Stimulated activated CD8-positive, alpha-beta memory T cell treated with anti-CD3 and anti-CD28 coated beads, Interleukin-7, amount 100 ng/mL, for 48 hours (primary cell): Measurements from ENCODE around the gene WDFY4.

Experiments used
- DNase-seq, 2 donors: peaks; one replicate each; pipeline ENCODE4 v3.0.0-alpha.2; 2020; ENCODE audit warnings: low read depth in 1 of 2; ENCODE audit errors: extremely low read depth in 1 of 2

WDFY4 gene

DNA sequence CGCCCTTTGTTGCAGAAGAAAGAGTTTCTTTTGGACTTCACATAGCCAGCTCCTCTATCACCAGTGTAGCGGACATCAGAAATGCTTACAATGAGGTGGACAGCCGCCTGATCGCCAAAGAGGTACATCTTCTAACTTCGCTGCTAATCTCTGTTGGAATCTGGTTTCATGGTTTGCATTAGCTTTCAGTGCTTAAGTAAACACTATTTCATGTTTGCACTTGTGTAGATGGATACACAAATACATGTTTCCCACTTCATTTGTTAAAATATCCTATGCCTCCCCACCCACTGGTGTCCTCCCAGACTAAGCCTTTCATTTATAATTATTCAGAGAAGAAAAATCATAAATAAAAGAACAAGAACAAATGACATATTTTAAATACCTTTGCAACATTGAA, 103.9 kb downstream of the WDFY4 start:
- no peak for DNase-seq

DNA sequence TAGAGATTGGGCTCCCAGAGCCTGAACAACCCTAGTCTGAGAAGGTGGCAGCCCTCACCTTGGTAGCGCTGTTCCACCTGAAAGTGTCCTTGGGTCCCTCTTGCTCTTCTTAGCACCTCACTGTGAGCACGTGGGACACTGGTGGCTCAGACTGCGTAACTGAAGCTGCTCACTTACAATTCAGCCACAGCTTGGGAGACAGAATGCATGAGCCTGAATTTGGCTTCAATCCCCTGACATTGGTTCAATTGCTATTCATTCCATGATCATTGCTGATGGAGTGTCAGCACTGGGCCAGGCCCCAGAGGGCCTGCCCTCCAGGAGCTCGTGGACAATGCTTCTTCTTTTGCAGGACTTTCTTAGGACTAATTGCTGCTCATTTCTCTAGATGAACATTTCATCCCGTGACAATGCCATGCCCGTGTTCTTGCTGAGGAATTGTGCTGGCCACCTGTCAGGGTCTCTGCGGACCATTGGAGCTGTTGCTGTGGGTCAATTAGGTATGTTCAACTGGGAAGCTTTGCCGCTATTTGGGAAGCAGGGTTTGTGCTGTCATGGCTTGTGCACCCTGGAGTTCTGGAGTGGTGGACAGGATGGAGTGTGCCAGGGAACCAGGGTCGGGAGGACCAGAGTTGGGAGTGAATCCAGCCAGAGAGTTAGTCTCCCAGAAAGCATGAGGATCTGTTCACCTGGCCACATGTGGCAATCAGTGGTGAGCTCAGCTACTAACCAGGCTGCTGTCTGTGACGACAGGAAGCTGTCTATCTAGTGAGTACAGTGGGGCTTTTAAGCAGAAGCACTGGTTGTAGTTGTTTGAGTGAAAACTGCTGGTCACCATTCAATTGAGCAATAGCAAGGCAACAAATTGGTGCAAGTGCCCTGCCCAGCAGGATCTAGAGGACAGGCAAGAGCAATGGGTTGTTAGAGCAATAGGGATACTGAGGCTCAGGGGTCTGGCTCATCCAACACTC, 105.1 kb downstream of the WDFY4 start:
- DNase-seq: no peak

DNA sequence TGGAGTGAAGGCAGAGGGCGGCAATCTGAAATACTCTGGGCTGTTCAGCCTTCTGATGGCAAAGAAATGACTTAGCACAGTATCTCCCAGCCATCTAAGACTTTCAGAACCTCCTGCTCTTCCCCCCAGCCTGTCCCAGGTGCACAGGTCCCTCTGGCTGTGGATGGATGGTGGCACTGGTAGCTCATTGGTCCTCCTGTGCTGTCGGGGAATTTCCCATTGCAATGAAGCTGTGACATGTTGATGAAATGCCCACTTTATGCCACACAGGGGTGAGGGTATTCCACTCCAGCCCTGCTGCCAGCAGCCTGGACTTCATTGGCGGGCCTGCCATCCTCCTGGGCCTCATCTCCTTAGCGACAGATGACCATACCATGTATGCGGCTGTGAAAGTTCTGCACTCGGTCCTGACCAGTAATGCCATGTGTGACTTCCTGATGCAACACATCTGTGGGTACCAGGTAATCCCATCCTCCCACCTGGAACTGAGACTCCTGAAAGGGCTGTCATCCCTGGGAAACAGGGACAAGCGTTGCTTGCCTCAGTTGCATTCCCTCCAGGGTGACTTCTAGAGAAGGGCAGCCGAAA, 105.9 kb downstream of the WDFY4 start:
- no peak for DNase-seq

DNA sequence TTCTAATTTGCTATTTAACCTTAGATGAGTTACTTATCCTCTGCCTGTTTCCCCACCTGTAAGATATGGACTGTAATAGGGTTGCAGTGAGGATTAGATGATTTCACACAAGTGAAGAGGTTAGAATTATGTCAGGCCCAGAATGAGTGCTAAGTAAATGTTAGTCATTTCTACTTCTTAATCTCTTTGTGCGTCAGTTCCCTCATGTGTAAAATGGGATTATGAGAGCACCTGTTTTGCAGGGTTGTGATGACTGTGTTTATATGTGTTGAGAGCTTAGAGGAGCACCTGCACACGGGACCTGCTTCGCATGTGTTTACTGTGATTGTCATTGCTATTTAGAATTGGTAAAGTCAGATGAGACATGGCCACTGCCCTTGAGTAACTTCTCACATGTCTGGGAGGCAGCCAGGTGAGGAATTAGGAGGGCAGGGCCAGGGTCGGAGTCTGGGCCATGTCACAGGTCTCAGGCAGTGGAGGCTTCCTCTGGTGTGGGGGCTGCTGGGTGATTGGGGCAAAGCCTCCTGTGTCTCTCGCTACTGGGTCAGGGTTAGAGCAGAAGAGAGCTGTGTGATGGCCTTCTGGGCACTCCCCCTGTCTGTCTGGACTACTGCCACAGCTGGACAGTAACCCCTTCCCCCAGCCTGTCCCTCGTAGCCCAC, 106.7 kb downstream of the WDFY4 start:
- no peak for DNase-seq

DNA sequence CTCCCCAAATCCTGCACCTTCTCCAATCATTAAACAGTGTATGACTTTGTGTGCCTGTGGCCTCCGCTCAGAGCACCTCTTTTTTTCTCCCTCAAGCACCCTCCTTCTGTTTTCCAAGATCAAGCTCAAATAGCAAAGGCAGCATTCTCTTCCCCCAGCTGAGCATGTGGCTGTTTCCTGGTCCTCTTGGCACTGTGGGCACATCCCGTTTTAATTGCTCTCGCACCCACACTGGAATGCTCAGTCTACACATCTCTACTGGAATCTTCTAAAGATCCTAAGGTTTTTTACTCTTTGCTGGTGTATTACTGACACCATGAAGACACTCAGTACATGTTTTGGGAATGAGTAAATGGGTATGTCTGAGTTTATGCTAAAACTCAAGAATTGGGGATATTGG, 107.4 kb downstream of the WDFY4 start:
- no peak for DNase-seq

DNA sequence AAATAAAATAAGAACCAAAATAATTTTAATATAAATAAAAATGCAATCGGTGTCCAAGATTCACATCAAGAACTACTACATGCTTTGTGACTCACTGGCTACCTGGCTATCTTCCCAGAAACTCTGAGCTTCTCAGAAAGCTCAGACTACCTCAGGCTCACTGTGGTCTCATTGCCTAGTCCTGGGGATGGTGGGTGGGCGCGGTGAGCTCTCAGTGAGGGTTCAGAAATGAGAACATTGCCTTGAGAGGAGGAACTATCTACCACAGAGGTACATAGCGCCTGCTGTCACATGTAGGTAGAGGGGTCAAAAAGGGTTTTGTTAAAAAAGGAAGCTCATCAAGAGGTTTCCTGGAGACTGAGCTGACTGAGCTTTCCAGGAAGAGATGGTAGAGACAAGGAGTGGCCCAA, 108.0 kb downstream of the WDFY4 start:
- no peak for DNase-seq

DNA sequence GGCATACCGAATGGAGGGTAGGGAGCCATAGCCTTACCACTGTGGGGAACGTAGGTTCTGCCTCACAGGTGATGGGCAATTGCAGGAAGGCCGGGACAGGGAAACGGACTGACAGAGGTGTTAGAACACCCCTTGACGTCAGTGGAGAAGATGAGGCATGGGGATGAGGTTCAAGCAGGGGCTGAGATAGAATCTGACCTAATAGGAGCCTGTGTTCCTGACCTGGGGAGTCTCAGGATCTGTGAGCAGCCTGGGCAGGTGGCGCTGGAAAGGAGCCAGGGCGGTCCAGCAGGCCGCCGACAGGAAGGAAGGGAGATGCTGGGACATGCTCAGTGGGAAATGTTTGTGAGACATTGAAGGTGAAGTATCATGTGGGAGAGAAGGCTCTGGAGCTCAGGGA, 109.4 kb downstream of the WDFY4 start:
- no peak for DNase-seq

DNA sequence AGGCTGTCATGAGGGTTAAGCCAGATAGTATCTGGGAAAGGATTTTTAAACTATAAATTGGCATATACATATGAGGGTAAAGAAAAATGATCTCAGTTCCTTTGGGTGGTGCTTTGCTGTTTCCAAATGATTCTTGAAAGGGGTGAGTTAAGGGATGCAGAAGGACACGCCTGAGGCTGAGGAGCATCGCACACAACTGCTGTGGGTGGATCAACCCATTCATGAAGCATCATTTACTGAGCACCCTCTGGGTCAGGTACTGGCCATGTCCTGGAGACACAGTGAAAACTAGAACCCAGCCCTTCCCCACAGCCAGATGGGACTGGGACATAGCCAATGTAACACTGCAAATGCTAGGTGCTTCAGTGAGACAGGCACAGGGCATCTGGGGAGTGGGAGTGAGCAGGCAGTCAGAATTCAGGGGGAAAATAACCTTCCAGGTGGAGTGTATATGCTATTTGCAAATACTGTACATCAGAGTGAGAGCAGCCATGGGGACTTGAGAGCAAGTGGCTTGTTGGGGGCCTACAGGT, 112.1 kb downstream of the WDFY4 start:
- no peak for DNase-seq

DNA sequence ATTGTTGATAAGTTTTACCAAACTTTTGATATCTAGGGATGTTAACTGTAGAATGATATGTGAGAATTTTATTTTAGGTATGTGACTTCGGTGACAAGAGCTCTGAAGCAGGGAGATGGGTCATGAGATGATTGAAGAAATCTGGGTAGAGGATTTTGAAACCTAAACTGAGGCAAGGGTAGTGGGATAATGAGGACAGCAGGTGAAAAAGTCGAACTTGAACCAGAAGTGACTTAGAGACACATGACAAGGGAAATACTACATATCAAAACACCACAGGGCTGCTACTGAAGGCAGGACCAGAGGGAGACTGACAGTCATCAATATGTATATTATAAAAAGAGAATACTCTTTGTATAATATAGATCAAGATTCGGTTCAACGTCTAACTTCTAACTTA, 113.2 kb downstream of the WDFY4 start:
- DNase-seq: no peak

DNA sequence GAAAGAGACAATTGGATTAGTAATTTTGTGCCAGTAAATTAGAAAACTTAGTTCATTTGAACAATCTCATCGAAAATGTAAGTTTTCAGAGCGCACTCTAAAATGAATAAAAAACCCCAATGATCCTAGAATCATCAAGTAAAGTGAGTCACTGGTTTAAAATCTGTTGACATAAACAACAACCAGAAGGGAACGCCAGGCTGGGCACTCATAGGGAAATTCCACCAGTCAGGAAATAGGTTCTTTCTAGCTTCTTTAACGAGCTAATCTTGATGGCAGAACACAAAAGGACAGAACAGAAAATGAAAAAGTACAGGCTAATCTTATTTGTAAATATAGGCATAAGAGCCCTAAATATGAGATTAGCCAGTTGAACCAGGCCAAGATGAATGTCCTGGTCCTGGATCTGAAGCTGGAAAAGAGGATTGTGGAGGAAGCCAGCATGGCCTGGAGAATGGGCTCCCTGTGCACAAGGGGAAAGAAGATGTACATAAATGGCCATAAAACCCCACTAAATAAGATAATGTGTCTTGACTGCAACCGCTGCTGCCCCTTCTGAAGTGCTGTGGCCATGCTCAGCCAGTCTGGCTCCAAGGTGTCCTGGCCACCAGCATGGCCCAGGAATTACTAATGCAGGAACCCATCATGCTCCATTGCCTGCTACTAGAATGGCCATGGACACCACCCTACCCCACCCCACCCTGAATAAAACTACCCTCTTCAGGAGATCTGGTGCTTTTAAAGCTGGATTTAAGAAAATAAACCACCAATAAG, 114.0 kb downstream of the WDFY4 start:
- DNase-seq: no peak

DNA sequence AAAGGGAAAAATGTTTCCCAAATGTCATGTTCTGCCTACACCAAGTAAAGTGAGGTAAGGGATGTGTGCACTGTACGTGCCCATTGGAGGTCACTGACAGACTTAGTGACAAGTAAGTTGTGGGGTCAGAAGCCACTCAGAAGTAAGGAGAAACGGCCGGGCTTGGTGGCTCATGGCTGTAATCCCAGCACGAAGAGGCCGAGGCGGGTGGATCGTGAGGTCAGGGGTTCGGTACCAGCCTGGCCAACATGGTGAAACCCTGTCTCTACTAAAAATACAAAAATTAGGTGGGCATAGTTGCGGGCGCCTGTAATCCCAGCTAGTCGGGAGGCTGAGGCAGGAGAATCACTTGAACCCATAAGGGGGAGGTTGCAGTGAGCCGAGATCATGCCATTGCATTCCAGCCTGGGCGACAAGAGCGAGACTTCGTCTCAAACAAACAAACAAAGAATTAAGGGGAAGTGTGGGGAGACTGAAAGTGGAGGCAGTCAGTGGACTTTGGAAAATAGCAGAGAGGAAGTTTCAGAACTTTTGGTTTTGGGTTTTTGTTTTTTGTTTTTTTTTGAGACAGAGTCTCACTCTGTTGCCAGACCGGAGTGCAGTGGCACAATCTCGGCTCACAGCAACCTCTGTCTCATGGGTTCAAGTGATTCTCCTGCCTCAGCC, 114.8 kb downstream of the WDFY4 start:
- no peak for DNase-seq

DNA sequence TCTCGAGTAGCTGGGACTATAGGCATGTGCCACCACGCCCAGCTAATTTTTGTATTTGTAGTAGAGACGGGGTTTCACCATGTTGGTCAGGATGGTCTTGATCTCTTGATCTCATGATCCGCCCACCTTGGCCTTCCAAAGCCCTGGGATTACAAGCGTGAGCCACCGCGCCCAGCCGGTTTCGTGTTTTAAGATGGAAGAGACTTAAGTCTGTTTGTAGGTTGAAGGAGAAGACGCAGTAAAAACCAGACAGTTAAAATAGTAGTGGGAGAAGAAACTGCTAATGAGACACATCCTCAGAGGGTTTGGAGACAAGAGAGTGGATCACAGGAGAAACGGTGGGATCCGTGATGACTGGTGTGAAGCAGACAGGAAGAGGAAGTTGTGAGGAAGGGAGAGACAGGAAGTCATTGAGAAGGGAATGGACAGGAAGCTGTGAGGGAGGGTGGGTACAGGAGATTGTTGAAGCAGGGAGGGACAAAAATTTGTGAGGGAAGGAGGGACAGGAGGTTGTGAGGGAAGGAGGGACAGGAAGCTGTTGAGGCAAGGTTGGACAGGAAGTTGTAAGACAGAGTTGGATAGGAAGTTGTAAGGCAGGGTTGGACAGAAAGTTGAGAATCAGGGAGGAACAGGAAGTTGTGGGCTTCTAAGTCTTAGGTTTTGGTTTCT, 115.5 kb downstream of the WDFY4 start:
- no peak for DNase-seq

DNA sequence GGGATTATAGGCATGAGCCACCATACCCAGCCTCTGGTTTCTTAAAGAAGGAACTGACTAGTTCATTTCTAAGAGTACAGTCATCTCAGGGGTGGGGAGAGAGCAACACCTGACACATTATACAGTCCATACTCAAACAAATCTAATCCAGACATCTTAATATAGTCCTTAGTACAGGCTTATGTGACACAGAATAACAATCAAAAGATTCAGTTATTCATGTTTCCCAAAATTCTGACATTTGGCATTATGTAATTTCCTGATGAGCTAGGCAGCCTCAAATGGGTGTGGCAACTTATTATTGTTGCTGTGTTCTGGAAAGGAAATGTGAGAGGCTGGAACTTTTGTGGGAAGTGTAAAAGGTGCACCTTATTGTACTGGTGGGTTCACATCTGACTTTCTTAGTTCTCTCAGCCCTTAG, 116.3 kb downstream of the WDFY4 start:
- DNase-seq: no peak

DNA sequence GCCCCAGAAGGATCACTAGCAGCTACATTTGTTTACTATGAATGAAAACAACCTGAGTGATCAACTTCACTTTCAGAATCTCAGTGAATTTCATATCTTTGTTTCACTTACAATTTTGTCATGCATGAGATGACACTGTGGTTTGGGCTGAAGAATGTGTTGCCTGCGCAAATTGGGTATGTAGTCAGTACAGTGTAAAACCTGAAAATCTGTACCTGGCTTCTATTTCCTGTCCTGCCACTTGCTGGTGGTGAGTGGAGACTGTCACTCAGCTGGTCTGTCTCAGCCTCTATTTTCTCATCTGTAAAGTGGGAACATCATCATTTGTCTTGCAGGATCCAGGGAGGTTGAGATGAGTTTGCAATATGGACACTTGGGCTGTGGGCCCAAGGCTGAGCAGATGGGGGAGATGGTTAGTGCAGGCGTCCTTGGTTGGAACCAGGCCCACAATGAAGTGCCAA, 118.0 kb downstream of the WDFY4 start:
- DNase-seq: no peak

DNA sequence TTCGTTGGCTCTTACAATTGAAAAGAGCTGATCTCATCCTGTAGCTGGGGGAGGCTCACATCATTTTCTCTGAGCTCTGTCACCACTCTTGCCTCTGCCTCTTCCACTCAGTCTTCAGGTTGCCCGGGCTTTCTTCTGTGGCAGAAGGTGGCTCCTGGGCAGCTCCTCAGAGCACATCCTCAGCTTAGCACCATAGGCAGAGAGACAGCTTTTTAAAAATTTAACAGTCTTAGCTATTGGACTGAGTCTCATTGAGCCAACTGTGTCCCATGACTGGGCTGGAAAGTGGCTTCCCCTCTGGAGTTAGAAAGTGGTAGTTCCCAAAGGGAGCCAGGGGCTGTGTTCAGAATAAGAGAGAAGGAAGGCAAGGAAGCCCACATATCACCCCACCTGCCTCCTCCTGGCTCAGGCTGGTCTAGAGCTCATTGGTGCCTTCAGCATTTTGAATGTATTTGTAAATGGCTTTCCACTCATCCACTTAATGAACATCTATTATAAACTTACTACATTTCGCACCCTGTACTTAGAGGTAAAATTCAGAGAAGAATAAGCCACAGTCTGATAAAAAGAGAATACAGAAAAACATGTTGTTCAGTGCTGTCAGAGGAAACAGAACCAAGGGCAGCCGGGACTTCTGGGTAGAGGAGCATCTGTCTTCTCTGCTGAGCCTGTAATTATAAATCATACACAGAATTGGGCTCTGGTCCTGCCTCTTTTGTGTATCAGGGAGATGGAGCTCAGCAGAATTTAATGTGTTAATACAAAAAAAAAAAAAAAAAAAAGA, 119.3 kb downstream of the WDFY4 start:
- DNase-seq: no peak

DNA sequence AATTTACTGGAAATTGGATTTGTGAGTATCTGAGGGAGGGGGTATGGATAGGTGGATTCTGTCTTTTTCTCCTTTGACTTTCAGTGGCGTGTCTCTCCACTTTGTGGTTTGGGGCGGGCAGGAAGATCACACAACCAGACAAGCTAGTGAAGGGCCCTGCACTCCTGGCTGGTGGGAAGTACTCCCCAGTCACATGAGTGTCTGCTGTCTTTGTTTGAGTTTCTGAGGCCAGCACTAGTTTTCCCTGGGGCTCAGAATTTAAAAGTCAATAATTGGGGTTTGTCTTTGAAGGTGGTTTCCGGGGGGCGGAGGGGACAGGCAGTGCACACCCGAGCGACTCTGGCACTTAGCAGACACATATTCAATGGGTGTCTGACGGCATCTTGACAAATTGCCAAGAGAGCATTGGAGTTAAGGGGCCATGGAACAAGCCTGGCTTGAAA, 120.1 kb downstream of the WDFY4 start:
- no peak for DNase-seq

DNA sequence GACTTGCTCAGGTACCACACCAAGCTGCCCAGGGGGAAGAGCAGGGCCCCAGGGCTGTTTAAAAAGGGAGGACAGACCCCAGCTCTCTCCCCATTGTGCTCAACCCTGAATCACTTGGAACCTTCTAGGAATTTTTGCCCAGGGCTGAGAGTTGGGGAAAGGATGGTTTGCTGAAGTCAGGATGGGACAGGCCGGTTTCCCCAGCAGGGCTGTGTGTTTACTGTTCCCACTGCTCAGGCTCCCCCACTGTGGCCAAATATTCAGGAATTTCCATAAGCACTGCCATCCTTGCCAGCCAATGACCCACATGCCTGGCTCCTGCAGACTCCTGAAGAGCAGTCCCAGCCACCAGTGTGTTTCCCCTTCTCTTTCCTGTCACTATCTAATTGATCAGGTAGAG, 120.7 kb downstream of the WDFY4 start:
- no peak for DNase-seq

DNA sequence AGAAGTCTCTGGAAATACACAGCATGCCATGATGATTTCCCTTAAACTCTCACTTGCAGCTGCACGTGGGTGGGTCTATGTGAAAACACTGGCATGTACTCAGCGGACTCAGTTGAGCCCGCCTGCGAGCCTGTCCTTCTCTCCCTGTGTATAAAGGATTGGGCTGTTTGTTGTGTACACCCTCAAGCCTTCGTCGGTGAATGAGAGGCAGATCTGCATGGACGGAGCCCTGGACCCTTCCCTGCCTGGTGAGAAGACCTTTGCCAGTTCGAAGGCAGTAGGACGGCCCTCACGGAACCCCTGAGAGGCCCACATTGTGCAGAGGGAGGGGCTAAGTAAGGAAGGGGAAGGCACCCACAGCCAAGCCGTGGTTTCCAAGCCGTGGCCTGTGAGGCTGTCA, 121.2 kb downstream of the WDFY4 start:
- no peak for DNase-seq

DNA sequence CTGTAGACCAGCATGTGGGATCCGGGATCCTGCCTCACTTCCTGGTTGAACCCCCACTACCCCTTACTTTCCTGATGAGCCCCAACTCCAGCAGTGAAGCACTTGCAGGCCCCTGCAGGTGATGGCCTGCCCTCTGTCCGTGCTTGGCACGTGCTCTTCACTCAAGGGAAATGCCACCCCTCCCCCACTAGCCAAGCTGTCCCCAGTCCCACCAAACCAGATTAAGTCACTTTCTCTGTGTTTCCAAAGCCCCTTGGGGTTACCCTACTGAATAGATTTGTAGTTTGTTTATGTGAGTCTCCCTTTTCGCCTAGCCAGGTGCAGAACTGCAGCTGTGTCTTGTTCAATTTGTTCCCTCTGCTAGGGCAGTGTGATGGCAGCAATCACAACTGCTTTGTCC, 121.7 kb downstream of the WDFY4 start:
- DNase-seq: no peak
